ENCODE results near the gene INPP5D. TPM values are rescaled to one million over a fixed set of nuclear protein-coding genes. Genes with fewer than 3 reads are reported as not detected.

Gene INPP5D
- total and polyA plus RNA-seq, 2 of the 13 experiments (the other 11 are each of a cell fraction or from before 2014, with no cell fraction given), result 16.7 to 18.0 TPM

DNA sequence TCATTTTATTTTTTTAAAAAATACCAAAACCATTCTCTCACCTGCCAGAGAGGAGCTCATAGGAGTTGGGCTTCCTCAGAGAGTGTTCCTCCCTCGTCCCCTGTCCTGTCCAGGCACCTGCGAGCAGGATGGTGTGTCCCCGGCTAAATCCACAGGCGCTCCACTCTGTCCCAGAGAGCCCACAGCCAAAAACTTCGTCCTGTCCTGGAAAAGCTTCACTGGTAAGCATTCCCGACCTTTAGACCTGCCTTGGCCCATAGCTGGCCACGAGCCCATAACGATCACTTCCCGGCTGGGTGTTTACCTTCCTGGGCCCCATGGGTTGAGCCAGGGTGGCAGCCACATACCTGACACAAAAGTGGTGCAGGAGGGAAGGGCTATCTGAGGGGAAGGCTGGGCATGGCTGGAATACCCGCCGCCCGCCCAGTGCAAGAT lies 47.1 kb upstream of the INPP5D start, which contains the start of gene NGEF (continued):
- TF ChIP-seq, protein P1, sequence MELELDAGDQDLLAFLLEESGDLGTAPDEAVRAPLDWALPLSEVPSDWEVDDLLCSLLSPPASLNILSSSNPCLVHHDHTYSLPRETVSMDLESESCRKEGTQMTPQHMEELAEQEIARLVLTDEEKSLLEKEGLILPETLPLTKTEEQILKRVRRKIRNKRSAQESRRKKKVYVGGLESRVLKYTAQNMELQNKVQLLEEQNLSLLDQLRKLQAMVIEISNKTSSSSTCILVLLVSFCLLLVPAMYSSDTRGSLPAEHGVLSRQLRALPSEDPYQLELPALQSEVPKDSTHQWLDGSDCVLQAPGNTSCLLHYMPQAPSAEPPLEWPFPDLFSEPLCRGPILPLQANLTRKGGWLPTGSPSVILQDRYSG (CRISPR knock-in tag; IDR thresholded peaks at IDR 0.05), result 0 out of 2 replicates have a peak, but pooled peaks have one; percentile 13
- TF ChIP-seq SIN3A (IDR thresholded peaks at IDR 0.05; ENCODE audit: borderline replicate concordance, low read depth, low read length) (peak; percentile 84; the same call in 1 of the 2 replicates), FOXP1 (IDR thresholded peaks at IDR 0.05) (peak; percentile 53; the same call in 1 of the 2 replicates), FOXP1 (CRISPR knock-in tag; IDR thresholded peaks at IDR 0.05) (peak; percentile 81), CREM (IDR thresholded peaks at IDR 0.05) (peak; percentile 64; the same call in 1 of the 2 replicates), CREM (CRISPR knock-in tag; IDR thresholded peaks at IDR 0.05) (no peak), SAP130 (CRISPR knock-in tag; IDR thresholded peaks at IDR 0.05; ENCODE audit: low read depth) (peak; percentile 90), ONECUT2 (CRISPR knock-in tag; IDR thresholded peaks at IDR 0.05) (peak; percentile 92), ZNF160 (CRISPR knock-in tag; IDR thresholded peaks at IDR 0.05) (no peak), KLF16 (CRISPR knock-in tag; IDR thresholded peaks at IDR 0.05) (peak in 1 of 2 experiments; percentile 84; a peak in 2 of 4 replicates), ZNF724P (CRISPR knock-in tag; IDR thresholded peaks at IDR 0.05; ENCODE audit: borderline replicate concordance) (peak; percentile 80; the same call in 1 of the 2 replicates), MIXL1 (CRISPR knock-in tag; IDR thresholded peaks at IDR 0.05) (peak; percentile 80; the same call in 1 of the 2 replicates), ZKSCAN8 (CRISPR knock-in tag; IDR thresholded peaks at IDR 0.05; ENCODE audit: borderline replicate concordance) (peak; percentile 94; the same call in 1 of the 2 replicates)
- TF ChIP-seq, protein P2, sequence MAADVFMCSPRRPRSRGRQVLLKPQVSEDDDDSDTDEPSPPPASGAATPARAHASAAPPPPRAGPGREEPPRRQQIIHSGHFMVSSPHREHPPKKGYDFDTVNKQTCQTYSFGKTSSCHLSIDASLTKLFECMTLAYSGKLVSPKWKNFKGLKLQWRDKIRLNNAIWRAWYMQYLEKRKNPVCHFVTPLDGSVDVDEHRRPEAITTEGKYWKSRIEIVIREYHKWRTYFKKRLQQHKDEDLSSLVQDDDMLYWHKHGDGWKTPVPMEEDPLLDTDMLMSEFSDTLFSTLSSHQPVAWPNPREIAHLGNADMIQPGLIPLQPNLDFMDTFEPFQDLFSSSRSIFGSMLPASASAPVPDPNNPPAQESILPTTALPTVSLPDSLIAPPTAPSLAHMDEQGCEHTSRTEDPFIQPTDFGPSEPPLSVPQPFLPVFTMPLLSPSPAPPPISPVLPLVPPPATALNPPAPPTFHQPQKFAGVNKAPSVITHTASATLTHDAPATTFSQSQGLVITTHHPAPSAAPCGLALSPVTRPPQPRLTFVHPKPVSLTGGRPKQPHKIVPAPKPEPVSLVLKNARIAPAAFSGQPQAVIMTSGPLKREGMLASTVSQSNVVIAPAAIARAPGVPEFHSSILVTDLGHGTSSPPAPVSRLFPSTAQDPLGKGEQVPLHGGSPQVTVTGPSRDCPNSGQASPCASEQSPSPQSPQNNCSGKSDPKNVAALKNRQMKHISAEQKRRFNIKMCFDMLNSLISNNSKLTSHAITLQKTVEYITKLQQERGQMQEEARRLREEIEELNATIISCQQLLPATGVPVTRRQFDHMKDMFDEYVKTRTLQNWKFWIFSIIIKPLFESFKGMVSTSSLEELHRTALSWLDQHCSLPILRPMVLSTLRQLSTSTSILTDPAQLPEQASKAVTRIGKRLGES (CRISPR knock-in tag; IDR thresholded peaks at IDR 0.05; ENCODE audit: borderline replicate concordance), result peak; percentile 21; the same call in 1 of the 2 replicates
- TF ChIP-seq, protein P3, sequence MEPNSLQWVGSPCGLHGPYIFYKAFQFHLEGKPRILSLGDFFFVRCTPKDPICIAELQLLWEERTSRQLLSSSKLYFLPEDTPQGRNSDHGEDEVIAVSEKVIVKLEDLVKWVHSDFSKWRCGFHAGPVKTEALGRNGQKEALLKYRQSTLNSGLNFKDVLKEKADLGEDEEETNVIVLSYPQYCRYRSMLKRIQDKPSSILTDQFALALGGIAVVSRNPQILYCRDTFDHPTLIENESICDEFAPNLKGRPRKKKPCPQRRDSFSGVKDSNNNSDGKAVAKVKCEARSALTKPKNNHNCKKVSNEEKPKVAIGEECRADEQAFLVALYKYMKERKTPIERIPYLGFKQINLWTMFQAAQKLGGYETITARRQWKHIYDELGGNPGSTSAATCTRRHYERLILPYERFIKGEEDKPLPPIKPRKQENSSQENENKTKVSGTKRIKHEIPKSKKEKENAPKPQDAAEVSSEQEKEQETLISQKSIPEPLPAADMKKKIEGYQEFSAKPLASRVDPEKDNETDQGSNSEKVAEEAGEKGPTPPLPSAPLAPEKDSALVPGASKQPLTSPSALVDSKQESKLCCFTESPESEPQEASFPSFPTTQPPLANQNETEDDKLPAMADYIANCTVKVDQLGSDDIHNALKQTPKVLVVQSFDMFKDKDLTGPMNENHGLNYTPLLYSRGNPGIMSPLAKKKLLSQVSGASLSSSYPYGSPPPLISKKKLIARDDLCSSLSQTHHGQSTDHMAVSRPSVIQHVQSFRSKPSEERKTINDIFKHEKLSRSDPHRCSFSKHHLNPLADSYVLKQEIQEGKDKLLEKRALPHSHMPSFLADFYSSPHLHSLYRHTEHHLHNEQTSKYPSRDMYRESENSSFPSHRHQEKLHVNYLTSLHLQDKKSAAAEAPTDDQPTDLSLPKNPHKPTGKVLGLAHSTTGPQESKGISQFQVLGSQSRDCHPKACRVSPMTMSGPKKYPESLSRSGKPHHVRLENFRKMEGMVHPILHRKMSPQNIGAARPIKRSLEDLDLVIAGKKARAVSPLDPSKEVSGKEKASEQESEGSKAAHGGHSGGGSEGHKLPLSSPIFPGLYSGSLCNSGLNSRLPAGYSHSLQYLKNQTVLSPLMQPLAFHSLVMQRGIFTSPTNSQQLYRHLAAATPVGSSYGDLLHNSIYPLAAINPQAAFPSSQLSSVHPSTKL (CRISPR knock-in tag; IDR thresholded peaks at IDR 0.05), result peak; percentile 92
- TF ChIP-seq, protein P4, sequence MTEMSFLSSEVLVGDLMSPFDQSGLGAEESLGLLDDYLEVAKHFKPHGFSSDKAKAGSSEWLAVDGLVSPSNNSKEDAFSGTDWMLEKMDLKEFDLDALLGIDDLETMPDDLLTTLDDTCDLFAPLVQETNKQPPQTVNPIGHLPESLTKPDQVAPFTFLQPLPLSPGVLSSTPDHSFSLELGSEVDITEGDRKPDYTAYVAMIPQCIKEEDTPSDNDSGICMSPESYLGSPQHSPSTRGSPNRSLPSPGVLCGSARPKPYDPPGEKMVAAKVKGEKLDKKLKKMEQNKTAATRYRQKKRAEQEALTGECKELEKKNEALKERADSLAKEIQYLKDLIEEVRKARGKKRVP (CRISPR knock-in tag; IDR thresholded peaks at IDR 0.05), result peak in 1 of 2 experiments; percentile 54; a peak in 1 of 4 replicates
- TF ChIP-seq, protein P5, sequence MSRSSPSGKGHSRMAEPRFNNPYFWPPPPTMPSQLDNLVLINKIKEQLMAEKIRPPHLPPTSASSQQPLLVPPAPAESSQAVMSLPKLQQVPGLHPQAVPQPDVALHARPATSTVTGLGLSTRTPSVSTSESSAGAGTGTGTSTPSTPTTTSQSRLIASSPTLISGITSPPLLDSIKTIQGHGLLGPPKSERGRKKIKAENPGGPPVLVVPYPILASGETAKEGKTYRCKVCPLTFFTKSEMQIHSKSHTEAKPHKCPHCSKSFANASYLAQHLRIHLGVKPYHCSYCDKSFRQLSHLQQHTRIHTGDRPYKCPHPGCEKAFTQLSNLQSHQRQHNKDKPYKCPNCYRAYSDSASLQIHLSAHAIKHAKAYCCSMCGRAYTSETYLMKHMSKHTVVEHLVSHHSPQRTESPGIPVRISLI (CRISPR knock-in tag; IDR thresholded peaks at IDR 0.05; ENCODE audit: borderline replicate concordance), result peak; percentile 37; the same call in 1 of the 2 replicates
